GM12878 (cell line): Measurements from ENCODE around the gene CNNM2. TPM values are rescaled to one million over a fixed set of nuclear protein-coding genes. Genes with fewer than 3 reads are reported as not detected.
"Not testable (repeated sequence)": the region's sequence is repeated elsewhere in the genome, so short reads cannot be mapped to it uniquely, and the experiment has no call there.

Source experiments
- ATAC-seq: fragments of 200-7000 bp; cut with Tn5 transposase; 3 replicates; pipeline ENCODE4 v1.9.1; 2020; ENCODE audit warnings: mild to moderate bottlenecking, moderate library complexity
- BruUV-seq: library from RNA; stranded (reverse); fragments of 400-500 nt; replicated peaks from 2 replicates; lab custom pipeline; 2021; lab: Mats Ljungman, UMichigan
- CTCF ChIA-PET: fragments of 300-600 bp; sonication (Branson Sonifier 250); formaldehyde crosslinking; extraction: SDS; loops from one replicate; lab custom pipeline; 2021; ENCODE audit warnings: inconsistent platforms; lab: Yijun Ruan, JAX
- POLR2A ChIA-PET: fragments of 350-600 bp; formaldehyde crosslinking; extraction: SDS; loops from one replicate; lab custom pipeline; 2021; ENCODE audit warnings: inconsistent platforms; lab: Charles Lee
- RAD21 ChIA-PET: fragments of 300-600 bp; sonication (Branson Sonifier 250); formaldehyde crosslinking; loops from one replicate; lab custom pipeline; 2023; ENCODE audit warnings: antibody characterized with exemption; ENCODE audit not compliant: unreplicated experiment; lab: Charles Lee
- SMC1A ChIA-PET: fragments of 300-600 bp; sonication (Branson Sonifier 250); formaldehyde crosslinking; loops from one replicate; lab custom pipeline; 2023; ENCODE audit not compliant: unreplicated experiment, uncharacterized antibody; lab: Charles Lee
- DNase-seq: peaks from one replicate; pipeline ENCODE4 v3.0.0-alpha.2; 2011; ENCODE audit warnings: low read depth, low spot score
- FAIRE-seq: peaks from 3 replicates; lab custom pipeline; 2011; peaks lifted over from hg19 to GRCh38; lab: Jason Lieb, UNC
- H2AFZ ChIP-seq: 2 replicates; pipeline ENCODE4 v1.6.0; 2011; ENCODE audit warnings: low read depth, low read length, control low read depth; ENCODE audit not compliant: control insufficient read depth
- H3K27ac ChIP-seq: 2 replicates; pipeline ENCODE4 v1.5.1; 2011; ENCODE audit warnings: control low read depth; ENCODE audit not compliant: control insufficient read depth, insufficient read depth
- H3K27me3 ChIP-seq, 2 experiments: replicated peaks in 1 of 2; 2 replicates each; pipeline versions ENCODE4 v1.6.0 to v1.6.1; 2011; ENCODE audit warnings: low read length in 1 of 2; ENCODE audit not compliant: control insufficient read depth in 2 of 2, insufficient read depth in 2 of 2
- H3K36me3 ChIP-seq, 2 experiments: 2 replicates each; pipeline ENCODE4 v1.5.1; 2011; ENCODE audit warnings: low read length in 1 of 2; ENCODE audit not compliant: control insufficient read depth in 2 of 2, insufficient read depth in 2 of 2
- H3K4me1 ChIP-seq: 2 replicates; pipeline ENCODE4 v1.6.1; 2011; ENCODE audit warnings: mild to moderate bottlenecking, low read length, moderate library complexity, mixed read lengths; ENCODE audit not compliant: control insufficient read depth, insufficient read depth
- H3K4me2 ChIP-seq: 2 replicates; pipeline ENCODE4 v1.6.0; 2011; ENCODE audit warnings: control low read depth; ENCODE audit not compliant: control insufficient read depth, insufficient read depth
- H3K4me3 ChIP-seq: fragments of 200-600 bp; sonication (generic); 2 replicates; pipeline ENCODE4 v1.5.1; 2016
- H3K79me2 ChIP-seq: 2 replicates; pipeline ENCODE4 v1.6.0; 2011; ENCODE audit warnings: low read length; ENCODE audit not compliant: control insufficient read depth, insufficient read depth
- H3K9ac ChIP-seq: 2 replicates; pipeline ENCODE4 v1.8.0; 2011; ENCODE audit warnings: low read length, control low read depth, mixed read lengths; ENCODE audit not compliant: control insufficient read depth, insufficient read depth
- H3K9me3 ChIP-seq: replicated peaks from 3 replicates; pipeline ENCODE4 v1.5.1; 2011; ENCODE audit warnings: mild to moderate bottlenecking, low read length; ENCODE audit not compliant: control insufficient read depth, insufficient read depth
- H4K20me1 ChIP-seq: 2 replicates; pipeline ENCODE4 v1.6.0; 2011; ENCODE audit not compliant: control insufficient read depth, insufficient read depth
- ATF3 ChIP-seq: IDR thresholded peaks from 2 replicates; pipeline ENCODE4 v1.6.1; 2011; ENCODE audit warnings: low read depth, mild to moderate bottlenecking, low read length, moderate library complexity, borderline replicate concordance; ENCODE audit errors: extremely low read depth
- CEBPZ ChIP-seq: fragments of 150-350 bp; IDR thresholded peaks from 2 replicates; pipeline ENCODE4 v1.6.1; 2016; ENCODE audit warnings: low read depth, low read length
- JUND ChIP-seq: IDR thresholded peaks from 2 replicates; pipeline ENCODE4 v1.6.1; 2012; ENCODE audit warnings: low read depth, mild to moderate bottlenecking, low read length, improper control_type of control experiment, moderate library complexity
- MXI1 ChIP-seq: fragments of 150-350 bp; IDR thresholded peaks from 2 replicates; pipeline ENCODE4 v1.6.1; 2011; ENCODE audit warnings: low read depth, mild to moderate bottlenecking, inconsistent platforms, low read length, improper control_type of control experiment
- POU2F2 ChIP-seq: IDR thresholded peaks from 3 replicates; pipeline ENCODE4 v1.6.1; 2011; ENCODE audit warnings: low read depth, mild to moderate bottlenecking, low read length, borderline replicate concordance
- RAD21 ChIP-seq: IDR thresholded peaks from 2 replicates; pipeline ENCODE4 v1.6.1; 2011; ENCODE audit warnings: mild to moderate bottlenecking, low read depth, low read length, moderate library complexity; ENCODE audit not compliant: insufficient read depth
- SUZ12 ChIP-seq: fragments of 200-600 bp; sonication (generic); IDR thresholded peaks from one replicate; pipeline ENCODE4 v1.6.1; 2018; ENCODE audit warnings: antibody characterized with exemption, mild to moderate bottlenecking; ENCODE audit not compliant: unreplicated experiment
- WGBS: methylation state at CpG from one replicate; pipeline ENCODE4 v1.1.6; 2016; ENCODE audit warnings: low lambda C conversion rate; ENCODE audit not compliant: insufficient replicate concordance, insufficient coverage; ENCODE audit errors: missing lambda C conversion rate; 5-methylcytosine and 5-hydroxymethylcytosine counted together
- in situ Hi-C: fragments of 300-500 bp; cut with MboI; formaldehyde crosslinking; loops from 9 replicates; pipeline ENCODE4 v1.14.3; 2018; ENCODE audit warnings: mixed read lengths
- intact Hi-C: fragments of 100-400 bp; cut with micrococcal nuclease; formaldehyde crosslinking; loops from one replicate; pipeline ENCODE4 v1.14.2; 2022; ENCODE audit not compliant: unreplicated experiment
- polyA plus RNA-seq, 11 experiments: library from polyadenylated mRNA; depleted of rRNA in 4 of 11; unstranded in 6 of 11; stranded (reverse) in 5 of 11; fragments of >200 nt; fragmentation: Nextera tagmentation in 4 of 11; fragmentation: Illumina TruSeq in 1 of 11; extraction: Ambion mirVana in 4 of 11; extraction: Trizol in 1 of 11; gene quantifications; 1 replicate in 1 of 11; 2 replicates in 10 of 11; pipeline versions ENCODE4 v1.2.1 to v1.2.3, GENCODE V29; 2011 to 2016; ENCODE audit warnings: inconsistent platforms in 2 of 11, missing spikeins in 2 of 11, low read depth in 1 of 11
- total RNA-seq, 4 experiments: library from RNA; depleted of rRNA in 3 of 4; stranded (reverse); fragments of >200 nt in 3 of 4; fragmentation: Illumina TruSeq in 1 of 4; extraction: Trizol in 1 of 4; gene quantifications; 2 replicates each; pipeline versions ENCODE4 v1.2.1 to v1.2.3, GENCODE V29; 2013 to 2021

CNNM2 gene
- total and polyA plus RNA-seq, 10 of the 15 experiments (the other 5 are each of a cell fraction or from before 2014, with no cell fraction given): 0.18 to 7.3 (median 2.5) TPM

- H3K4me1 ChIP-seq, H3K36me3 ChIP-seq, H4K20me1 ChIP-seq, H3K4me2 ChIP-seq, BruUV-seq, H3K79me2 ChIP-seq, H3K27me3 ChIP-seq, H3K9ac ChIP-seq, in situ Hi-C loops, H3K4me3 ChIP-seq, H2AFZ ChIP-seq, FAIRE-seq, DNase-seq, SMC1A ChIA-PET, ATAC-seq, H3K9me3 ChIP-seq, intact Hi-C loops, RAD21 ChIA-PET, H3K27ac ChIP-seq: not testable (repeated sequence)
- ChIA-PET POLR2A (interaction anchor here (0.6 kb wide), 1 partner anchor 17 kb away, joined by 7 read pairs; no protein-coding TSS in a partner anchor), CTCF (interaction anchor here (1.2 kb wide), 1 partner anchor 14 kb away, joined by 4 read pairs; no protein-coding TSS in a partner anchor)
- WGBS: 98% methylated on average over 7 of the region's 7 CpGs
Observed at GRCh38 chr10:103000050-103000449, 82.0 kb downstream of the CNNM2 start.

- no peak for ATAC-seq
Observed at GRCh38 chr10:103007017-103007416, 88.9 kb downstream of the CNNM2 start.

More at GRCh38 chr10:103007017-103007416, 88.9 kb downstream of the CNNM2 start:
- Histone ChIP-seq H3K9me3 (peaks cover 4% of the 10 kb centered on the region; the same call in 2 of the 3 replicates), H3K4me3 (no peak overlapping the region), H2AFZ (no peak overlapping the region), H4K20me1 (no peaks in the 10 kb centered on the region), H3K27ac (no peak overlapping the region), H3K9ac (no peak overlapping the region), H3K79me2 (no peaks in the 10 kb centered on the region), H3K36me3 (no peaks in the 10 kb centered on the region), H3K27me3 (no peaks in the 10 kb centered on the region), H3K4me1 (no peaks in the 10 kb centered on the region), H3K4me2 (no peak overlapping the region)
- ChIA-PET SMC1A (interaction anchor here (0.6 kb wide), 1 partner anchor 237 kb away, joined by 3 read pairs; no protein-coding TSS in a partner anchor), POLR2A (no interaction called here), CTCF (interaction anchor here (1.2 kb wide), 1 partner anchor 105 kb away, joined by 3 read pairs; no protein-coding TSS in a partner anchor), RAD21 (no interaction called here)
- DNase-seq (no peak), FAIRE-seq (no peak)
- in situ Hi-C loops: no loop called here
- WGBS: 87% methylated on average over 5 of the region's 5 CpGs
- TF ChIP-seq CEBPZ (no peak), SUZ12 (no peak), ATF3 (no peak), JUND (no peak), RAD21 (no peak), MXI1 (no peak), POU2F2 (no peak)
- no TSS peak for BruUV-seq
- intact Hi-C loops: no loop called here
